Measurements from ENCODE around the gene VAV3.

- TF ChIP-seq STAT1 (conservative IDR thresholded peaks at IDR 0.05): no peak
- TF ChIP-seq, protein P1, sequence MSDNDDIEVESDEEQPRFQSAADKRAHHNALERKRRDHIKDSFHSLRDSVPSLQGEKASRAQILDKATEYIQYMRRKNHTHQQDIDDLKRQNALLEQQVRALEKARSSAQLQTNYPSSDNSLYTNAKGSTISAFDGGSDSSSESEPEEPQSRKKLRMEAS (IDR thresholded peaks at IDR 0.05; ENCODE audit: low read depth, low read length): no peak
- TF ChIP-seq POLR2A (IDR thresholded peaks at IDR 0.05; ENCODE audit: low read depth, low read length): no peak
These were observed 157.1 kb downstream of the VAV3 start for GRCh38 chr1:107807855-107808254.

All from GM12878 (cell line).